ENCODE measurements around the gene SPAG9.

DNA sequence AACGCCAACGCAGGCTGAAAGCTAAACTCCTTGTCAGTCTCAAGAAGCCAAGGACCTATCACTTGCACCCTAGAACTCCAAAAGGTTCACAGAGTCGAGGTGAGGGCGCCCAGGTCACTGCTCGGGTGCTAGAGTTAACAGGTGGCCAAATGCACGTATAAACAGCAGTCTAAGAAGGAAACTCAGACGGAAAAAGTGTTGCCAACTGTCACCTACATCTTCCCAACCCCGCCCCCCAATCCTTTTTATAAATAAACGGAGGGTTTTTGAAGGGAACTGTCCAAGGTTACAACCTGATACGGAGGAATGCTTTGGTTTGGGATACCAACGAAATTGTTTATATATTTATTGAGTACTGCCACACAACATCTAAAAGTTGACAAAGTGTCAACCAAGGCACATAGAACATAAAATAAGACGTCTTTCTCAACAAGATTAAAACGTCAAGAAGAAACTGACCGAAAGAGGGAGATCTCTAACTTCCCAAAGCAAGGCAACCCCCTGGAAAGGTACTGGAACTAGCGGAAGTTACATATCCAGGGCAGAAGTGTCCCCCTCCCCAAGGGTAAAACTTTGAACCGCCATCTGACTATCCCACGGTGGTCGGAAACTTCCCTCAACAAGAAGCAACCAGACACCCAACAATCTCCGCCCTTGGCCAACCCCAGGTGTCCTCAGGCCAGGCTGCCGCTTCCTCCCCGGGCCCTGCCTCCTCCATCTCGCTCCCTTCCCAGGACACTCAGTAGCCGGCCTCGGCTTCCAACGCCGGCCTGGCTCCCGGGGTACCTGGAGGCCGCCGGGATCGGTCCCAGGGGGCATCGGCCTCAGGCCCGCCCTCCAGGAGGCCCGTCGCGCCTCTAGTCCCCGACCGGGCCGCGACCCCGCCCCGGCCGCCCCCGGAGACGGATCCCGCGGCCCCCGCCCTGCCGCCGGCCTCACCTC is 982 bp downstream of the SPAG9 start:
- no peak for TF ChIP-seq POLR2AphosphoS5 (IDR thresholded peaks at IDR 0.05)
- TF ChIP-seq, protein P1, sequence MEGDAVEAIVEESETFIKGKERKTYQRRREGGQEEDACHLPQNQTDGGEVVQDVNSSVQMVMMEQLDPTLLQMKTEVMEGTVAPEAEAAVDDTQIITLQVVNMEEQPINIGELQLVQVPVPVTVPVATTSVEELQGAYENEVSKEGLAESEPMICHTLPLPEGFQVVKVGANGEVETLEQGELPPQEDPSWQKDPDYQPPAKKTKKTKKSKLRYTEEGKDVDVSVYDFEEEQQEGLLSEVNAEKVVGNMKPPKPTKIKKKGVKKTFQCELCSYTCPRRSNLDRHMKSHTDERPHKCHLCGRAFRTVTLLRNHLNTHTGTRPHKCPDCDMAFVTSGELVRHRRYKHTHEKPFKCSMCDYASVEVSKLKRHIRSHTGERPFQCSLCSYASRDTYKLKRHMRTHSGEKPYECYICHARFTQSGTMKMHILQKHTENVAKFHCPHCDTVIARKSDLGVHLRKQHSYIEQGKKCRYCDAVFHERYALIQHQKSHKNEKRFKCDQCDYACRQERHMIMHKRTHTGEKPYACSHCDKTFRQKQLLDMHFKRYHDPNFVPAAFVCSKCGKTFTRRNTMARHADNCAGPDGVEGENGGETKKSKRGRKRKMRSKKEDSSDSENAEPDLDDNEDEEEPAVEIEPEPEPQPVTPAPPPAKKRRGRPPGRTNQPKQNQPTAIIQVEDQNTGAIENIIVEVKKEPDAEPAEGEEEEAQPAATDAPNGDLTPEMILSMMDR (IDR thresholded peaks at IDR 0.05): peak in 2 of 5 experiments; percentile 12 to 23
- TF ChIP-seq POLR2A (IDR thresholded peaks at IDR 0.05): no peak
